NCI-H2029 (cell line): Measurements from ENCODE around the gene UBAC2.

Source experiments
- DNase-seq: peaks from one replicate; lab custom pipeline; 2025; lab: John Stamatoyannopoulos, UW

Gene UBAC2

DNA sequence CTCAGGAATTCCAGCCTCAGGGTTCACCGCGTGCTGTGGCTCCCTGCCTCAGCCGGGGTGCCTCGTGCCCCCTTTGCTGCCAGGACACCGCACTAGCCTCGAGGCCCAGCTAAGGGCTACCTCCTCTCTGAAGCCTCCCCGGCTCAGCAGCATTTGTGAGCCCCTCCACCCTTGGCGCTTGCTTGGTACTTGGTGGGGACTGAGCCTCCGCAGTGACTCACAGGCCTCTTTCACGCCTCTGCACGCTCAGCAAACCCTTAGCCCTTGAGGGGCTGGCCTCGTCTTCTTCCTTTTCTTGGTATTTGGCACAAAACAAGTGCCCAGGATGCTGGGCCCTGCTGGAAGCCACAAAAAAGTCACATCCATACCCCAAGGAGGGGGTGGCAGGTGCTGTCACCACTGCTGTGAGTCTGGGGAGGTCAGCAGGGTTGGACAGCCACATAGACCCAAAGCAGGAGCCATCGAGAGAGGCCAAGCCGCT, 215.2 kb downstream of the UBAC2 start:
- no peak for DNase-seq

DNA sequence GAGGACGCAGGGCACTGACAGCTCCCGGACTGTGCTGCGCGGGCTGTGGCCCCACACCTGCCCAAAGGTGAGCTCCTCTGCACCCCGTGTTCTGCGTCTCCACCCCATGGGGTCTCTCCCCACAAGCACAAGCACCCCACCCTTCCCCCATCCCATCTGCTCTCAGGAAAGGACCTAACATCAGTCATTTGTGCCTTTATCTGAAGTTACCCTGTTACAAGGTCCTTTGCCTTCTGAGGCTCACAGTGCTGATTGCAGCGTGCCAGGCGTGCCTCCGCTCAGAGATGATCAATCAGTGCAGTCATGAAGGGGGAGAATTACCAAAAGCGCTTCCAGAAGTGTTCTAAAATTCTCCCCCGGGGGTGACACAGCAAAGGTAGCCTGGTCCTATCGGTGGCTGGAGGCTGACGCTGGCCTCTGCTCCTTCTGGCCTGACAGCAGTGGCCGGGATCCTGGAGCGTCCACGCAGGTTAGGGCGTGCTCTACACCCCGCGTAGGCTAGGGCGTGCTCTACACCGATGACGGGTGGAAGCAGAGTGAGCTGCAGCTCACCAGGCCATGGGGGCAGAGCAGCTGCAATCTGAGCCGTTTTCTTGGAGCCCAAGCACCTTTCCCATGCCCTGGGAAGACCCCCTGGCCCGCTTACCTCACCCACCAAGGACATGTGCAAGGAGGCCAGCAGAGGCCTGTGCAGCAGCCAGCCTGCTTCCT, 215.9 kb downstream of the UBAC2 start:
- DNase-seq, result no peak

DNA sequence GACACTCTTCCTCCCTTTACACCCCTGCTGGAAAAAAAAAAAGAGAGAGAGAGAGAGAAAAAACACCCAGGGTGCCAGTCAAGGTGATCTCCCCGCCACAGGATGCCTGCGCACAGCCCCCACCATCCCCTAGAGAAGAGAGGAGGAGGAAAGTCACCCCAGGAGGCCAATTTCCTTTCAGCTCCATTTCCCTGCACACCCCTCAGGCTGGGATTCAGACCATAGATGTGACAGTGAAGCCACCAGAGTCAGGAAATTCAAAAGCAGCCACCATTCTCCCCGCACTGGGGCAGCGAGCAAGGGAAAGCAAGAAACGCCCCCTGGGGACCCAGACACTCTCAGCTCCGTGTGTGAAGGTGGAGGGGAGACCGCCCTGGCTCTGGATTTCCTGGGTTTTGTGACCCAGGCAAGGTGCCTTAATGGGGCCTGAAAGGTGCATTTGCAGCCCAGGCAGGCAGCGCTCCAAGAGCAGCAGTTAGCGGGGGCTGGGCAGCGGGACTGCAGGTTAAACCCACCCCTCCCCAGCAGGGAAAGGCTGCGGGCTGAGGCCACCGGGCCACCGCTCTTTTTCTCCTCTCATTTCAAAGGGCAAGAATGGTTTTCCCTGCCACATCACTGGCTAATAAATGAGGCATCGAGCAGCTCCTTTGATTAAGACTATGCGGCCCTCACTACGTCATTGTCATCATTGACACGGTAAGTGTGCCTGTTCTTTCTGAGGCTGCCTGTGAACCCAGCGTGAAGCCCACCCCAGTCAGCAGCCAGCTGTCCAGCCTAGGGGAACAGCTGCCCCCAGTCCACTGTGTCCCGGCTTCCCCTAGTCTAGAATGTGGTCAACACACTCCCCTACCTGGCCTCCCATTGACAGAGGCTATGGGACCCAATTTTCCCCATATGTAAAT, 216.8 kb downstream of the UBAC2 start:
- no peak for DNase-seq

DNA sequence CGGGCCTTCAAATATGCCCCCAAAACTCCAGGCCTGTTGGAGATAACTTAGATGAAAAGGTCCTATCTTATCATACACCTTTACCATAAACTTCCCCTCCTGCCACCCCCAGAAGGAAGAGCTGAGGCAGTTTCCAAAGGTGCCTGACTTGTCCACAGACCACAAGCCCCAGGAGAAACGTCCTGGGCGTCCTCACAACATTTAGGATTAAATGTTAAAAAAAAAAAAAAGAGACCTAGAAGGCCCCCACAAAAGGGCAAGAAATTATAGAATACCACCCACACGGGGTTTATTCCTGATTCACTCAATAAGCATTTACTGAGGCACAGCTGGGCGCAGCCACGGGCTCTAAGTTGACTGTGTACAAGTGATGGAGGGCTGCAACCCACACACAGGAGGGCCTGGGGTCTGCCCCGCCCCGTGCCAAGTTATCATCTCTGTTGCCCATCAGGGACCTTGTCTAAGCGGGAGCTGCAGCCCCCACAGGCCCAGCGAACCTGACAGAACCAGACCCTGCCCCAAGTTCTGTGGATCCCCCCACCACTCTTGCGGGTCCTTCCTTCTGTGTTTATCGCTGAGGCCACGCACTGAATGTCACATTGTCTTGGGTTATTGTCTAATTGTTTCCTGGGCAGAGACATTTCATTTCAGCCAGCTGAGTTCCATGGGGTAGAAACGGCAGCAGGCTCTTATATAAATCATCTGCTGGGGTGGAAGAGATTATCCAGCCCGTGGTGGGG, 217.6 kb downstream of the UBAC2 start:
- DNase-seq, result no peak

DNA sequence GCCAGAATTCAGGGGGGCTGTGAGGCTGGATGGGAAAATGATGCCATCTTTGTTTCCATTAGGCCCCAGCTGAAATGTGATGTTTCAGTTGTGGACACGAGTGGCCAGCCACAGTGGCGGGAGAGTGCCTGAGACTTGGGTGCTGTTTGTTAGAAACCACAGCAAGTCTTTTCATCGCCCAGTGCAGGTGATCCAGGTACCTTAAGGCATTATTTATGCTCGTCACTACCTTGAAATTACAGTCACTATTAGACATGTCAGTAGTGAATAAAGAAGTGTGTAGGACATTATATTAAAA, 218.1 kb downstream of the UBAC2 start:
- DNase-seq, result no peak

DNA sequence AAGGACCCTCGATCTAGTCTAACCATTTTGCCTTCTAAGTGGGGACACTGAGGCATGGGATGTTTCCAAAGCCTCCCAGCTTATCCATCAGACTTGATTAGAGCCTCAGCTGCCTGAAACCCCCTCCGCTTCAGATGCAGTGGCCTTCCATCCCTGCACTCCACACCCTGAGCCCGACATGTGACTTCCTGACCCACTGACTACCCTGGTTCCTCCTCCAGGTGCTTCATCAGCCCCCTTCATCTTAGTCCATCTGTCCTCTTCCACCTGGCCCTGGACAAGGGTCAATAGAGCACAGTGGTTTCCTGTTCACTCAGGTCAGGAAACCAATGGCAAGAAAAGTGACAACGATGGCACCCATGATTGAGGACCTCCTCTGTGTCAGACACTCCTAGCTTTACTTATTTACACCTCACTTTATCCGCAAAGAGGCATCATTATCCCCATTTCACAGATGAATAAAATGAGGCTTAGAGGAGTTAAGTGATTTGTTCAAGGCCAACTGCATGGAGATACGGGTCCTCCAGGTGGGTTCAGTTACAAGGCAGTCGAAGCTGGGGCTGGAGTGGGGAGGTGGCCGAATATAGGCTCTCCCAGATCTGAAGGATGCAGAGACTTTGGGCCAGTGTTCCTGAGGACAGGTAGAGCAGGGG, 219.1 kb downstream of the UBAC2 start:
- DNase-seq, result no peak

DNA sequence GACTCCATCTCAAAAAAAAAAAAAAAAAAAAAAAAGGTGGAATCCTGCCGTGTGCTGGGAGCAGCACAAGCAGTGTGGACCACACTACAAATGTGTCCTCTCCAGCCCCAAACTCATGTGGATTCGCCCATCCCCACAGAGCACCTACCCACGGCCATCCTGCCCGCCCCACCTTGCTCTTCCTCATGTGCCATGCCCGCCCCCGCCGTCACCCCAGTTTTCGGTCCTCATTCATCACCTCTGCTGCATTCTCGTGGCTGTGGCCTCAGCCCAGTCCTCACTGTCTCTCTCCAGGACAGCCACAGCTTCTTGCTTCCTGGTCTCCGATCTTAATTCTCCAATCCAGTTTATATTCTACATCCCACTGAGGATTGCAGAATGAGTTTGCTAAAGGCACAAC, 220.6 kb downstream of the UBAC2 start:
- no peak for DNase-seq

DNA sequence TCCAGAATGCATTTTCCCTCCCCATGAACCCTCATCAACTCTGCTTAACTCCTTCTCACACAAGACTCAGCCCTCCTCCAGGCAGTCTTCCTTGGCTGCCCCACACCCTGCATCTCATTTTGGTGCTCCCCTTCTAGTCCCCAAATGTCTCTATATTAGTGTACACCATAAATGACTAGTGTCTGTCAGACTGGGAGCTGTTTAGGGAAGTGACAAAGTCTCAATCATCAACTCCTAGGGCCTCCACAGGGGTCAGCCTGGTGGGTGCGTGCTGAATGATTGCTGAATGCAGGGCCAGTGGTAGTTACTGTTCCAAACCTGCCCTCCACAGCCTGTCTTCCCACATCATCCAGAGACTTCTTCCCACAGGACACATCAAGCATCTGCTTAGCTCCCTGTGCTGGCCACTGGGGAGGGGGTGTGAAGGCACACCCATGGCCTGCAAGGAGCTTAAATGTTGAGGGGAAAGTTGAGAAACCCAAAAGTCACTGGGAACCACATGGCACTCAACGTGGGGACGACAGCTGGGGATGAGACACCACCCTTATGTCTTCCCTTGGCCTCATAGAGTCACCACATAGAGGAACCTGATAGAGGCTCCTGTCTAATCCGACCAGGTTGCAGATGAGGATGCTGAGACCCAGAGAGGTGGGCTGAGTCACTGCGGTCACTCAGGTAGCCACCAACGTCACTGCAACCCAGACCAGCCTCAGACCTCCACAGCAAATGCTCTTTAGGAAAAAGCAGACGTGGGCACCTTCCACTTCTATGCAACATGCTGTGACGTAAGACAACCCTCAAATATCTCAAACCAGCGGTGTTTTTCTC, 221.3 kb downstream of the UBAC2 start:
- no peak for DNase-seq

DNA sequence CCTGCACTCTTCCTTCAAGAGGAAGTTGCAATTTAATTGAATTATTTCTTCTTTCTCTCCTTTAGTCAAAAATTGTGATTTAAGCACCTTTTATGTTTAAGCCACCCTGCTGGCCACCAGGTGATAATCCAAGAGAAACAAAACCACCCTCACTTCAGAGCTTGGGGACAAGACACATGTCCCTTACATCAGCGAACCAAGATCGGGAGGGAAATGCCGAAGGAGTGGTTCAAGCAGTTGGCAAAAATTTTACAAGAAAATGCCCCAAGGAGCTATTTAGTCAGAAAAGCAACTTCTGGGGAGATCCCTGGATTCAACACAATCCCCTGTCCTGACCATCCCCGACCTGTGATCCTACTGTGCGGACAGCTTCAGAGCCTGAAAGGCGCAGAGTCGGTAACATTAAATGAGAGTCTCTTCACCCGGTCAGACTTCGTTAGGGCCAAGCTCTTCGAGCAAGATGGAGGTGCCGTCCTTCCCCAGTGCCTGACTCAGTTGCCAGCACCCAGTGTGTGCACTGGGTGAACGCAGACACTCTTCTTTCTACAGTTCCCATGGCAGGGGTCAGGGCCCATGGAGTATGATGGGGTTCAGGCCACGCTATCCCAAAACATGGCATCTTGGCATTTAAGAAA, 222.0 kb downstream of the UBAC2 start:
- no peak for DNase-seq

DNA sequence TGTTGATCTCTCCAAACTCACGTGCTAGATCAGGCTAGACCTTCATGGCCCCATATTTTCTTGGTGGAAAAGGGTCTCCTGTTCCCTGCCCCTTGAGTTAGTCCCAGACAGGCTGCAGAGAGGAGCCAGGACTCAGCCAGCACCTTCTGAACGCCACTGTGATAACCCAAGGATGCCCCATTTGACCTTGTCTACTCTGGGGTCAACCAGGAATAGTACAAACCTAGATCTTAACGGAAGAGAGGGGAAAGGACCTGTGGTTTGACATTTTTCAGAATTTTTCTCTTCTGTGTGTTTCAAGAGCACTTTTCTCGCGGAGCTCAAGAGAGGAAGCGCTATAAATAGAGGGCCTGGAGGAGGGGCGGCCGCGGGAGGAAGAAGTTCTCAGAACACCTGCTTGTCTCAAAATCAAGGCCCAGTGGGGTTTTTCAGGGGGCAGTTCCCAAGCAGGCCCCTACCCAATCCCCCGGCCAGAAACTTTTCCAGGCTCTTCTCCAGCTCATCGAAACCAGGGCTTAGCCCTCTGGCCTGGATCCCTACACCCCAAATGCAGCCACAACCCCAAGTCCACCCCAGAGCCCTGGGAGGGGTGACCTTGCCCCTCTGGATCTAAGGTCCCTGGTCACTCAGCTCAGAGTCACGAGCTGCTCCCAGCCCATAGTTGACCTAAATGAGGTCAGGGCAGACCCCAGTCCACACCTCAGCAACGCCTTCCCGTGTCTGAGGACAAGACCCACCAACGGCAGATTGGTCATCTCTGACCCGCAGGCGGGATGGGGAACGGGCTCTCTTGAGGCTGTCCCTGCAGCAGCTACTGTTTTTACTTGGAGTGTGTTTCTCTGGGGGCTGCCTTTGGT, 225.1 kb downstream of the UBAC2 start:
- DNase-seq, result no peak

DNA sequence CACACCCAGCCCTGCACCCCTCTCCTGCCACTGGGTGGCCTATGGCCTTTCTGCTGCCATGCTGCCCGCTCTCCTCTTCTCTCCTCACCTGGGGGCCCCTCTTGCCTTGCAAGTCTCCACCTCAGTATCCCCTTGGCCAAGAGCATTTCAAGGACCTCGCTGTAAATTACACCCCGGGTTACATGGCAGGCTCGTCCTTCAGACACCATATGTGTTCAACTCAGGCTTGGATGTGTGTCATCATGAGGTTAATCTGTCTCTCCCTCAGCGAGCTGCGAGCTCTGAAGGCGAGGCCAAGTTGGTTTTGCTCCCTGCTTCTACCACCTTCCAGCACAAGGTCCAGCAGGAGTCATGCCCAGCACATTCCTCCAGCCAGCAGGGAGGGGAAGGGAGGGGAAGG, 225.8 kb downstream of the UBAC2 start:
- DNase-seq, result no peak

DNA sequence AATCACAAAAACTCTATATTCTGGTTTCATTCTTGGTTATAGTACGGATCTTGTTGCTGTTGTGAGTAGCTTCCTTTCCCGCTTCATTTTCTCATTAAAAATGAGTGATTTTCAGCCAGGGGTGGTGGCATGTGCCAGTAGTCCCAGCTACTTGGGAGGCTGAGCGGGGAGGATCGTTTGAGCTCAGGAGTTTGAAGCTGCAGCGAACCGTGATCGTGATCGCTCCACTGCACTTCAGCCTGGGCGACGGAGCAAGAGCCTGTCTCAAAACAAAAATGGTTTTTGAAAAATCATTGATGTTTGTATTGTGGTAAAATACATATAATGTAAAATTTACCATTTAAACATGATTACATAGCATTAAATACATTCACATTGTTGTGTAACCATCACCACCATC, 229.0 kb downstream of the UBAC2 start:
- no peak for DNase-seq

DNA sequence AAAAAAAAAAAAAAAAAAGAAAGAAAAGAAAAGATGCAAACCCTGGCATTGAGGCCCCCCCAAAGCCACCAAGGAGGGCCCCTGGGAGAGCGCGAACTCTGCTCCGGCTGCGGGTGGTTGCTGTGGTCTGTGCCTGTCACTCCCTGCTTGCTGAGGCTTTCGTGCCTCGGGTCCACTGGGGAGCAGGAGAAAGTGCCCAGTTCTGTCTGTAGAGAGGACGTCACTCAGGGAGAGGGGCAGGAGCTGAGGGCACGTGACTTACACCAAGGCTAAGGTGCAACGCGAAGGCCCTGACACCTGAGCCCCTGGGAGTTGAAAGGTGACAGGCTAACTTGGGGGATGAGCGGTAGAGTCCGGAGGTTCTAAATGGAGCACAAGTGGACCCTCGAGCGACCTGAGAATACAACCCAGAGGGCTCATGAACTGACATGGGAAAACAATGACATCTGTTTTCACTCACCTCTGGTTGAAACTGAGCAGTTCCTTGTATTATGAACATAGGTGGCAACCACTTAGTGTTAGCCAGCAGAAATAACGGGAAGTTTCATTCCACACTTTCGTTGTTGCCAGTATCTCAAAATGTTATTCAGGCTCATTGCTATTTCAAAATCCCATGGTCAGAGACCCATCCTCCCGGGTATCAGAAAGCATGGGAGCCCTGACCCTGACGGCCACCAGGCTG, 231.4 kb downstream of the UBAC2 start:
- no peak for DNase-seq

DNA sequence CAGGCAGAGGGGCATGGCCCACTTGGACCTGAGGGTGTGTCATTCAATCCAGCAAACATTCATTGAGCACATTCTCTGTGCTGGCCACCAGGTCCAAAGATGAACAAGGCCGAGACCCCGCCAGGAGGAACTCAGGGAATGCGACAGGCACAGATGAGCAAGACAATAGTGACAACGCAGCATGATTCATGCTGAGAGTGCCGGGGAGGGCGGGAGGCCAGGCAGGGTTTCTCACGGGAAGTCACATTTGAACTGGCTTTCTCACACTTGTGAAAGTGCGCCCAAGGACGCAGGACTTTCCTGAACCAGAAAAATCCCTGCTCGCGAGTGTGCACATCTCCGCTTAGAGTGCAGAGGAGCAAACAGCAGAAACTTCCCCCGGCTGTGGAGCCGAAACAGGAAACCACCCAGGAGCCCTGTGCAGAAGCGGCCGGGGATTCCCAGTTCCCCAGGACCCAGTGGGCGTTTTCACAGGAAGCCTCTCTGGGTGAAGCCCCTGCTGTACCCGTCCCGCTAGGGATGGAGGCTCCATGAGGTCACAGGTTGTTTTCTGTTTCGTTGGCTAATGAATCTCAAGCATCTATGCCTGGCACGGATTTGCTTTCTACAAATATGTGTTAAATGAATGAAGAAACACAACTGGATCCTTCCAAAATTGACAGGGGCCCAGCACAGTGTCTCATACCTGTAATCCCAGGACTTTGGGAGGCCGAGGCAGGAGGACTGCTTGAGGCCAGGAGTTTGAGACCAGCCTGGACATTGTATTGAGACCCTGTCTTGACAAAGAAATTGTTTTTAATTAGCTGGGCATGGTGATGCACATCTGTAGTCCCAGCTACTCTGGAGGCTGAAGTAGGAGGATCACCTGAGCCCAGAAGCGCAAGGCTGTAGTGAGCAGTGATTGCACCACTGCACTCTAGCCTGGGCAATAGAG, 232.2 kb downstream of the UBAC2 start:
- no peak for DNase-seq

DNA sequence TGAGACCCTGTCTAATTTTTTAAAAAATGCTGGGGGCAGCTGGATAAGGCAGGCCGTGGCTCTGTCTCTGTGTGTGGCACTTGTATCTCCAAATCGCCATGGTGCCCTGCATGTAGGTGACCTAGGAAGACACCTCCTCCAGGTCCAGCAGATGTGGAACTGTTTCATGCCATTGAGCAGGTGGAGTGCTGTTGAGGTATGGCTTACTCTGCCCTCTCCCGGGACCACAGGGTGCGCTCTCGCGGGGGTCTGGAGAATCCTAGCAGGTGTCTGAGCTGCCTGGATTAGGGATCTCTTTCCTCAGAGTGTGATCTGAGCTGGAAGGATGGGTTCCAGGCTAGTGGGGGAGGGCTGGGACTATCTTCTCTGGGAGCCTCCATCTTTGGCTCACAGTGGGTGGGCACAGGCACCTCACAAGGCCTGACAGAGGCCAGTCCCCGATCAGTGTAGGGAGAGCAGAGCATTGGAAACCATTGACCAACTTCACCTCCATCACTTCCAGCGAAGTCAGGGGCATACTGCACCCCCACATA, 233.0 kb downstream of the UBAC2 start:
- no peak for DNase-seq

DNA sequence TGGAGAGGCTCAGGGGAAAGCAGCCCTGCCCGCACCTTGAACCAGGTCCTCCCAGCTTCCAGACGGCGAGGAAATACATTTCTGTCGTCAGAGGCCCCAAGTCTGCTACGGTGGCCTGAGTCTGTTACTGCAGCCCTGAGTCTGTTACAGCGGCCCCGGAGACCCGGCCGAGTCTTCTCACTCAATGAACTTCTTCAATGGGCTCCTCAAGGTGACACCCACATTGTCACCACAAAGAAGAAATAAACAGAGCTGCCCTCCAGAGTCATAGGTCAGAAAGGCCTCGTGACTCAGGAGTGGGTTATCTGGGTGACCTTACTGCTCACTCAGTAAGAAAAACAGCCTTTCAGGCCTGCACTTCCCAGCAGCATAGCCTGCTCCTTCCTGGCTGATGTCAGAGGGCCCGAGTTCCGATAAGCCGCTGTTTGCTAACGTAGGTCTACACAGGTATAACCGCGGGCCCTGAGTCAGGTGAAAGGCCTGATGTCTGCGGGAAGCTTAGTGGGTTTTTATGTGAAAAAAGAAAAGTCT, 233.7 kb downstream of the UBAC2 start:
- DNase-seq, result no peak

DNA sequence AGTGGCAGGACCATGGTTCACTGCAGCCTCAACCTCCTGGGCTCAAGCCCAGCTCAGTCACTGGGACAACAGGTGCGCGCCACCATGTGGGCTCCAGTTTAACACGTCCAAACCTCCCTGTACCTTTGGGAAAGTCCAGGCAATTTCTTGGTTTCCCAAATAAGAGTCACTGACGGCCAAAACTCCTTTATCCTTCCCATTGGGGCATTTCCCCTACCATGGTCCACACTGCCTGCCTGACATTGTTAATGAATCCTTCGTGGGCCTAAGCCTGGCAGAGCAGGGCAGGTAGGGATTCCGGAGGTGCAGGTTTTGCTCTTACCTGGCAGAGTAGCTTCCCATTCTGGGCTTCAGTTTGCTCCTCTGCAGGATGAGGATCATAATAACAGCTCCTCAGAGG, 234.5 kb downstream of the UBAC2 start:
- no peak for DNase-seq

DNA sequence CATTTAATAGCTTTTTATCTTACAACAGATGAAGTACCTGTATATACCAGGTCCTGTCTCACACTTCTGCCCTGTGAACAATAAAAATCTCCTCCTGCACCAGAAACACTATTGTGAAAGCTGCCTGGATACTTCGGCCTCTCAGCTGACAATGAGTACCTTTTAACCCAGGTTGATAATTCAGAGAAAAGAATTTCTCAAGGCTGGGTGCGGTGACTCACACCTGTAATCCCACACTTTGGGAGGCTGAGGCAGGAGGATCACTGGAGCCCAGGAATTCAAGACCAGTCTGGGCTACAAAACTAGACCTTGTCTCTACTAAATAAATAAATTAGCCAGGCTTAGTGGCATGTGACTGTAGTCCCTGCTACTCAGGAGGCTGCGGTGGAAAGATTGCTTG, 235.3 kb downstream of the UBAC2 start:
- no peak for DNase-seq
